IMR-90 (cell line): Measurements from ENCODE around the gene CCDC18. TPM values are rescaled to one million over a fixed set of nuclear protein-coding genes. Genes with fewer than 3 reads are reported as not detected.

ENCODE experiments used
- ATAC-seq: fragments of 200-7000 bp; cut with Tn5 transposase; 2 replicates; pipeline ENCODE4 v1.9.1; 2020; ENCODE audit warnings: low read depth, mild to moderate bottlenecking, moderate library complexity
- BruUV-seq: library from RNA; stranded (reverse); fragments of 400-500 nt; replicated peaks from 2 replicates; lab custom pipeline; 2021; lab: Mats Ljungman, UMichigan
- CTCF ChIA-PET: fragments of 300-600 bp; formaldehyde crosslinking; extraction: SDS; loops from one replicate; lab custom pipeline; 2021; ENCODE audit warnings: antibody characterized with exemption; lab: Yijun Ruan, JAX
- POLR2A ChIA-PET: fragments of 300-600 bp; sonication (Branson Sonifier 250); formaldehyde crosslinking; loops from one replicate; lab custom pipeline; 2022; ENCODE audit warnings: antibody characterized with exemption; ENCODE audit not compliant: unreplicated experiment; lab: Charles Lee
- DNase-seq: peaks from one replicate; pipeline ENCODE4 v3.0.0; 2013
- H2AFZ ChIP-seq: replicated peaks from 2 replicates; pipeline ENCODE3; 2013; ENCODE audit warnings: low read length, mild to moderate bottlenecking; ENCODE audit not compliant: poor library complexity
- H2AK5ac ChIP-seq: 2 replicates; pipeline ENCODE4 v1.6.1; 2013; ENCODE audit warnings: low read depth, low read length, inconsistent platforms
- H2AK9ac ChIP-seq: replicated peaks from 2 replicates; pipeline ENCODE3; 2013; ENCODE audit warnings: mild to moderate bottlenecking, low read depth, low read length, moderate library complexity; ENCODE audit not compliant: poor library complexity
- H2BK120ac ChIP-seq: 2 replicates; pipeline ENCODE4 v1.6.1; 2013; ENCODE audit warnings: low read depth, low read length, inconsistent platforms
- H2BK15ac ChIP-seq: 3 replicates; pipeline ENCODE4 v1.6.1; 2013; ENCODE audit warnings: low read depth, low read length, inconsistent platforms
- H2BK20ac ChIP-seq: 2 replicates; pipeline ENCODE4 v1.6.1; 2013; ENCODE audit warnings: low read depth, mild to moderate bottlenecking, inconsistent platforms, low read length, moderate library complexity
- H2BK5ac ChIP-seq: 2 replicates; pipeline ENCODE4 v1.6.1; 2013; ENCODE audit warnings: mild to moderate bottlenecking, low read depth, low read length, inconsistent platforms; ENCODE audit not compliant: poor library complexity, severe bottlenecking
- H3K14ac ChIP-seq: replicated peaks from 2 replicates; pipeline ENCODE4 v1.6.1; 2013; ENCODE audit warnings: low read depth, low read length, inconsistent platforms
- H3K18ac ChIP-seq: 2 replicates; pipeline ENCODE4 v1.6.1; 2013; ENCODE audit warnings: low read depth, low read length, control low read depth
- H3K23ac ChIP-seq: 2 replicates; pipeline ENCODE4 v1.6.1; 2013; ENCODE audit warnings: low read depth, low read length, inconsistent platforms
- H3K27ac ChIP-seq: 2 replicates; pipeline ENCODE4 v1.5.1; 2013; ENCODE audit warnings: mild to moderate bottlenecking, control low read depth, low read length; ENCODE audit not compliant: insufficient read depth
- H3K27me3 ChIP-seq: 2 replicates; pipeline ENCODE4 v1.6.1; 2013; ENCODE audit warnings: low read length; ENCODE audit not compliant: control insufficient read depth, insufficient read depth
- H3K36me3 ChIP-seq: 2 replicates; pipeline ENCODE4 v1.6.1; 2013; ENCODE audit warnings: low read length, mixed read lengths; ENCODE audit not compliant: control insufficient read depth, insufficient read depth
- H3K4ac ChIP-seq: 2 replicates; pipeline ENCODE4 v1.6.1; 2013; ENCODE audit warnings: low read depth, low read length, inconsistent platforms
- H3K4me1 ChIP-seq: 2 replicates; pipeline ENCODE4 v1.6.1; 2013; ENCODE audit warnings: low read length, mixed read lengths; ENCODE audit not compliant: control insufficient read depth, insufficient read depth
- H3K4me2 ChIP-seq: 2 replicates; pipeline ENCODE4 v1.6.1; 2013; ENCODE audit warnings: low read depth, mild to moderate bottlenecking, control low read depth, low read length, moderate library complexity
- H3K4me3 ChIP-seq: 2 replicates; pipeline ENCODE4 v1.5.1; 2013; ENCODE audit warnings: low read depth, mild to moderate bottlenecking, control low read depth, low read length, moderate library complexity; ENCODE audit not compliant: insufficient read depth
- H3K56ac ChIP-seq: 2 replicates; pipeline ENCODE4 v1.6.1; 2013; ENCODE audit warnings: low read length, inconsistent platforms; ENCODE audit not compliant: insufficient read depth; ENCODE audit errors: extremely low read depth
- H3K79me1 ChIP-seq, 2 experiments: 2 replicates each; pipeline ENCODE4 v1.6.1; 2013; ENCODE audit warnings: low read length in 2 of 2, inconsistent platforms in 1 of 2, low read depth in 1 of 2
- H3K9ac ChIP-seq: 2 replicates; pipeline ENCODE4 v1.6.1; 2013; ENCODE audit warnings: low read depth, low read length, control low read depth
- H3K9me1 ChIP-seq: 2 replicates; pipeline ENCODE4 v1.6.1; 2013; ENCODE audit warnings: low read length, inconsistent platforms; ENCODE audit not compliant: insufficient read depth
- H3K9me3 ChIP-seq: 2 replicates; pipeline ENCODE4 v1.6.1; 2013; ENCODE audit warnings: low read length; ENCODE audit not compliant: control insufficient read depth, insufficient read depth
- H4K20me1 ChIP-seq: 2 replicates; pipeline ENCODE4 v1.6.1; 2013; ENCODE audit warnings: low read length, inconsistent platforms; ENCODE audit not compliant: insufficient read depth
- H4K5ac ChIP-seq: 2 replicates; pipeline ENCODE4 v1.6.1; 2013; ENCODE audit warnings: mild to moderate bottlenecking, low read depth, low read length, control low read depth
- H4K8ac ChIP-seq, 2 experiments: 2 replicates each; pipeline ENCODE4 v1.6.1; 2013; ENCODE audit warnings: low read depth in 2 of 2, low read length in 2 of 2, control low read depth in 1 of 2, inconsistent platforms in 1 of 2
- H4K91ac ChIP-seq: 2 replicates; pipeline ENCODE4 v1.6.1; 2013; ENCODE audit warnings: low read depth, low read length, inconsistent platforms; ENCODE audit not compliant: insufficient read depth
- CEBPB ChIP-seq: IDR thresholded peaks from 2 replicates; pipeline ENCODE4 v1.6.1; 2012; ENCODE audit warnings: low read depth, low read length, improper control_type of control experiment
- MXI1 ChIP-seq: IDR thresholded peaks from 2 replicates; pipeline ENCODE4 v1.6.1; 2012; ENCODE audit warnings: low read depth, mild to moderate bottlenecking, low read length, moderate library complexity, borderline replicate concordance
- WGBS, 2 experiments: methylation state at CpG; one replicate each; pipeline versions ENCODE4 v1.1.5 to v1.1.7; 2013; ENCODE audit warnings: missing lambda C conversion rate in 2 of 2; ENCODE audit not compliant: insufficient read length in 1 of 2; ENCODE audit errors: extremely low coverage in 2 of 2; 5-methylcytosine and 5-hydroxymethylcytosine counted together
- dilution Hi-C: fragments of 300-500 bp; cut with HindIII; formaldehyde crosslinking; loops from one replicate; pipeline ENCODE4 v1.14.3; 2018; ENCODE audit warnings: low sequenced_read_pairs; ENCODE audit not compliant: unreplicated experiment
- in situ Hi-C: fragments of 300-500 bp; cut with MboI; formaldehyde crosslinking; loops from 3 replicates; pipeline ENCODE4 v1.14.3; 2019; ENCODE audit warnings: low sequenced_read_pairs, inconsistent platforms, mixed read lengths
- intact Hi-C: fragments of 100-400 bp; cut with micrococcal nuclease; formaldehyde crosslinking; loops from 2 replicates; pipeline ENCODE4 v1.10.0; 2022
- polyA plus RNA-seq, 3 experiments: library from polyadenylated mRNA; depleted of rRNA; stranded (reverse); fragments of >200 nt; gene quantifications; 2 replicates each; pipeline ENCODE4 v1.2.3, GENCODE V29; 2012; ENCODE audit warnings: low replicate concordance in 1 of 3
- total RNA-seq: library from RNA; depleted of rRNA; stranded (reverse); fragments of >200 nt; gene quantifications from 2 replicates; pipeline ENCODE4 v1.2.3, GENCODE V29; 2012

CCDC18 gene
- total and polyA plus RNA-seq, 2 of the 4 experiments (the other 2 are of a cell fraction) = 5.5 to 7.3 TPM

DNA sequence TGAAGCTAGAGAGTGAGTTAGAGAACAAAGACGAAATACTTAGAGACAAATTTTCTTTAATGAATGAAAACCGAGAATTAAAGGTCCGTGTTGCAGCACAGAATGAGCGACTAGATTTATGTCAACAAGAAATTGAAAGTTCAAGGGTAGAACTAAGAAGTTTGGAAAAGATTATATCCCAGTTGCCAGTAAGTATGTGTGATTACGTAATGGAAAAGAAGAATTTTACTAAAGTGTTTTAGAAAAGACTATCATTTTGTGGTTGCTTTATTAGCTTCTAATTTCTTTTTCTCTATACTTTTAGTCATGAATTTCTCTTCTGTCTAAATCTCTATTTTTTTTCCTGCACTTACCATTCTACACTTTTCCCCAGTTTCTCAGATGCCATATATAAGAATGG is 26.7 kb downstream of the CCDC18 start:
- Histone ChIP-seq H3K4me2 (no peak overlapping the region), H4K8ac (no peak overlapping the region), H4K20me1 (no peaks in the 10 kb centered on the region), H2AK9ac (no peak overlapping the region), H3K9ac (no peak overlapping the region), H2BK15ac (no peak overlapping the region), H2BK20ac (no peak overlapping the region), H3K4ac (no peak overlapping the region), H3K79me1 (no peaks in the 10 kb centered on the region), H2AK5ac (no peak overlapping the region), H2AFZ (no peak overlapping the region), H3K18ac (no peak overlapping the region), H2BK120ac (no peak overlapping the region), H3K4me1 (no peaks in the 10 kb centered on the region), H3K14ac (no peak overlapping the region), H3K56ac (no peak overlapping the region), H3K9me1 (no peaks in the 10 kb centered on the region), H3K4me3 (no peak overlapping the region), H3K9me3 (no peaks in the 10 kb centered on the region), H3K27me3 (no peaks in the 10 kb centered on the region), H3K36me3 (peaks cover 1% of the 10 kb centered on the region; the same call in 1 of the 2 replicates), H4K5ac (no peak overlapping the region), H3K23ac (no peak overlapping the region), H4K91ac (no peak overlapping the region), H2BK5ac (no peak overlapping the region), H3K27ac (no peak overlapping the region)
- ChIA-PET CTCF (interaction anchor here (0.5 kb wide), 1 partner anchor 10 kb away, joined by 3 read pairs; no protein-coding TSS in a partner anchor), POLR2A (no interaction called here)
- no TSS peak for BruUV-seq
- DNase-seq = no peak
- TF ChIP-seq MXI1 (no peak), CEBPB (peak; percentile 70)
- ATAC-seq = no peak
- in situ Hi-C loops (no loop called here), intact Hi-C loops (no loop called here), dilution Hi-C loops (no loop called here)
- WGBS, 2 experiments = 93% methylated on average over 4 of the region's 5 CpGs; no CpG with 5 or more reads in 1 of the 2 experiments
